OCI-LY1 (cell line): Measurements from ENCODE around the gene KRTAP5-3.
"Not testable (repeated sequence)": the region's sequence is repeated elsewhere in the genome, so short reads cannot be mapped to it uniquely, and the experiment has no call there.

Experiments used
- H2AFZ ChIP-seq: fragments of 200-600 bp; sonication (generic), shearing (Covaris generic); 2 replicates; pipeline ENCODE4 v1.6.0; 2014; ENCODE audit warnings: antibody characterized with exemption, mild to moderate bottlenecking, low read length
- H3F3A ChIP-seq: fragments of 200-600 bp; sonication (generic), shearing (Covaris generic); 2 replicates; pipeline ENCODE4 v1.6.0; 2014; ENCODE audit warnings: mild to moderate bottlenecking, antibody characterized with exemption, low read length, moderate library complexity; ENCODE audit not compliant: insufficient read depth
- H3K27ac ChIP-seq: fragments of 200-600 bp; sonication (generic); 2 replicates; pipeline ENCODE4 v1.5.1; 2014; ENCODE audit warnings: low read length, mixed run types, mild to moderate bottlenecking, low read depth; ENCODE audit not compliant: poor library complexity, severe bottlenecking
- H3K27me3 ChIP-seq: fragments of 200-600 bp; sonication (generic); 2 replicates; pipeline ENCODE4 v1.6.0; 2014; ENCODE audit warnings: antibody characterized with exemption, mild to moderate bottlenecking, low read length, moderate library complexity; ENCODE audit not compliant: insufficient read depth
- H3K36me3 ChIP-seq: fragments of 200-600 bp; sonication (generic); 2 replicates; pipeline ENCODE4 v1.6.1; 2014; ENCODE audit warnings: mild to moderate bottlenecking, antibody characterized with exemption, low read length, moderate library complexity, mixed read lengths; ENCODE audit not compliant: insufficient read depth
- H3K4me1 ChIP-seq: fragments of 200-600 bp; sonication (generic); 2 replicates; pipeline ENCODE4 v1.5.1; 2014; ENCODE audit warnings: mild to moderate bottlenecking, low read length, moderate library complexity; ENCODE audit not compliant: insufficient read depth, severe bottlenecking
- H3K4me2 ChIP-seq: fragments of 200-600 bp; sonication (generic), shearing (Covaris generic); 2 replicates; pipeline ENCODE4 v1.6.1; 2014; ENCODE audit warnings: low read length
- H3K4me3 ChIP-seq: fragments of 200-600 bp; sonication (generic); 2 replicates; pipeline ENCODE4 v1.5.1; 2014; ENCODE audit warnings: low read length, low read depth, mild to moderate bottlenecking, mixed read lengths; ENCODE audit not compliant: poor library complexity, severe bottlenecking
- H3K79me2 ChIP-seq: fragments of 200-600 bp; shearing (Covaris generic); 2 replicates; pipeline ENCODE4 v1.6.1; 2016; ENCODE audit warnings: mixed run types, low read length, mixed read lengths; ENCODE audit not compliant: insufficient read depth
- H3K9ac ChIP-seq: fragments of 200-600 bp; sonication (generic), shearing (Covaris generic); 2 replicates; pipeline ENCODE4 v1.6.1; 2014; ENCODE audit warnings: mild to moderate bottlenecking, low read length, mixed read lengths
- H3K9me2 ChIP-seq: fragments of 200-600 bp; sonication (generic), shearing (Covaris generic); 2 replicates; pipeline ENCODE4 v1.6.1; 2014; ENCODE audit warnings: low read depth, mild to moderate bottlenecking, low read length, mixed read lengths
- H3K9me3 ChIP-seq: fragments of 200-600 bp; shearing (Covaris generic); 2 replicates; pipeline ENCODE4 v1.6.1; 2014; ENCODE audit warnings: low read length, mixed read lengths
- H4K20me1 ChIP-seq: fragments of 200-600 bp; sonication (generic), shearing (Covaris generic); 2 replicates; pipeline ENCODE4 v1.6.0; 2016; ENCODE audit warnings: mild to moderate bottlenecking, low read length; ENCODE audit not compliant: insufficient read depth
- CTCF ChIP-seq: fragments of 200-600 bp; sonication (generic), shearing (Covaris generic); IDR thresholded peaks from 2 replicates; pipeline ENCODE4 v1.5.1; 2017; ENCODE audit warnings: mild to moderate bottlenecking, antibody characterized with exemption, low read length, moderate library complexity, mixed read lengths
- EZH2 ChIP-seq: fragments of 200-600 bp; sonication (generic), shearing (Covaris generic); IDR thresholded peaks from 2 replicates; pipeline ENCODE4 v1.8.0; 2017; ENCODE audit warnings: borderline replicate concordance, mixed run types, mild to moderate bottlenecking, antibody characterized with exemption, low read length, moderate library complexity, mixed read lengths

The KRTAP5-3 gene

GRCh38 chr11:1597331-1597993, 10.8 kb downstream of the KRTAP5-3 start:
- Histone ChIP-seq H3K36me3 (no peaks in the 10 kb centered on the region), H3K27me3 (peaks cover under 1% of the 10 kb centered on the region; the same call in 1 of the 2 replicates), H3K4me3 (no peak overlapping the region), H3K79me2 (no peaks in the 10 kb centered on the region), H3K9me3 (no peaks in the 10 kb centered on the region), H3K4me2 (no peak overlapping the region), H3K9me2 (no peaks in the 10 kb centered on the region), H3F3A (no peaks in the 10 kb centered on the region), H4K20me1 (no peaks in the 10 kb centered on the region), H3K9ac (no peak overlapping the region), H2AFZ (no peak overlapping the region), H3K4me1 (no peaks in the 10 kb centered on the region), H3K27ac (no peak overlapping the region)
- TF ChIP-seq EZH2: no peak
- TF ChIP-seq CTCF: no peak

GRCh38 chr11:1596576-1597121, 11.6 kb downstream of the KRTAP5-3 start:
- H3K27me3 ChIP-seq, H4K20me1 ChIP-seq, H3K27ac ChIP-seq, H3K4me2 ChIP-seq, H3K4me1 ChIP-seq, H3F3A ChIP-seq, H3K9ac ChIP-seq, H3K36me3 ChIP-seq, H3K9me2 ChIP-seq, H3K4me3 ChIP-seq, H3K79me2 ChIP-seq, H3K9me3 ChIP-seq, H2AFZ ChIP-seq: not testable (repeated sequence)

- not testable (repeated sequence) for H3K9ac ChIP-seq, H3K4me3 ChIP-seq, H3K4me1 ChIP-seq, H3K79me2 ChIP-seq, H3K27me3 ChIP-seq, H3K9me3 ChIP-seq, H4K20me1 ChIP-seq, H3F3A ChIP-seq, H3K9me2 ChIP-seq, H3K4me2 ChIP-seq, H3K36me3 ChIP-seq, H3K27ac ChIP-seq, H2AFZ ChIP-seq
Measured at GRCh38 chr11:1595994-1596575, 12.2 kb downstream of the KRTAP5-3 start.

- peaks cover 5% of the 10 kb centered on the region; the same call in 1 of the 2 replicates for H3K27me3 ChIP-seq
- no peak overlapping the region for H3K27ac ChIP-seq
Measured at GRCh38 chr11:1592628-1593027, 15.6 kb downstream of the KRTAP5-3 start.

More at GRCh38 chr11:1592628-1593027, 15.6 kb downstream of the KRTAP5-3 start:
- Histone ChIP-seq H3K4me2 (no peak overlapping the region), H3K36me3 (no peaks in the 10 kb centered on the region), H3K9me2 (no peaks in the 10 kb centered on the region), H3K79me2 (no peaks in the 10 kb centered on the region), H3K9me3 (no peaks in the 10 kb centered on the region), H3K9ac (no peak overlapping the region), H3F3A (no peaks in the 10 kb centered on the region), H3K4me3 (no peak overlapping the region), H4K20me1 (no peaks in the 10 kb centered on the region), H3K4me1 (no peaks in the 10 kb centered on the region), H2AFZ (no peak overlapping the region)
- TF ChIP-seq CTCF (no peak), EZH2 (no peak)
